Measurements from ENCODE around the gene ACADSB.

DNA sequence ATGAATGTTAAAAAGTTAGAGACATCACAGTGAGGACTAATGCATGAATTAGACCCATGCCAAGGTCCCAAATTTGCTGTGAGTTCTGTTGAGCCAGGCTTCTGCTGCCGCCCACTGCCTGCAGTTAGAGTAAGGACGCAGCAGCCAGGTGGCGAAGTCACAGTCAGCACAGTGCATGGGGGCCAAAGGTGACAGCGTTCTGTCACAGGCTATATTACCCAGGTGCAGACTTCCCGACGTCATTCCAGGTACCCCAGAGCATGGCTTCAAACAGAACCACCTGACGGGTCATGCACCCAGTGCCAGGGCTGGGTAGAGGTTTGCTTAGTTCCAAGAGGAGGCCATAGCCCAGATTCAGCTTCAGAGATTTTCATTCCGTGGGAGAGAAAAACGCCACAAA, 93.1 kb downstream of the ACADSB start:
- TF ChIP-seq, protein P1, sequence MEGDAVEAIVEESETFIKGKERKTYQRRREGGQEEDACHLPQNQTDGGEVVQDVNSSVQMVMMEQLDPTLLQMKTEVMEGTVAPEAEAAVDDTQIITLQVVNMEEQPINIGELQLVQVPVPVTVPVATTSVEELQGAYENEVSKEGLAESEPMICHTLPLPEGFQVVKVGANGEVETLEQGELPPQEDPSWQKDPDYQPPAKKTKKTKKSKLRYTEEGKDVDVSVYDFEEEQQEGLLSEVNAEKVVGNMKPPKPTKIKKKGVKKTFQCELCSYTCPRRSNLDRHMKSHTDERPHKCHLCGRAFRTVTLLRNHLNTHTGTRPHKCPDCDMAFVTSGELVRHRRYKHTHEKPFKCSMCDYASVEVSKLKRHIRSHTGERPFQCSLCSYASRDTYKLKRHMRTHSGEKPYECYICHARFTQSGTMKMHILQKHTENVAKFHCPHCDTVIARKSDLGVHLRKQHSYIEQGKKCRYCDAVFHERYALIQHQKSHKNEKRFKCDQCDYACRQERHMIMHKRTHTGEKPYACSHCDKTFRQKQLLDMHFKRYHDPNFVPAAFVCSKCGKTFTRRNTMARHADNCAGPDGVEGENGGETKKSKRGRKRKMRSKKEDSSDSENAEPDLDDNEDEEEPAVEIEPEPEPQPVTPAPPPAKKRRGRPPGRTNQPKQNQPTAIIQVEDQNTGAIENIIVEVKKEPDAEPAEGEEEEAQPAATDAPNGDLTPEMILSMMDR (IDR thresholded peaks at IDR 0.05): no peak
- TF ChIP-seq POLR2A (IDR thresholded peaks at IDR 0.05): no peak

Data from ovary (tissue), 3 donors.